Measurements from ENCODE around the gene SLC2A6. TPM values are rescaled to one million over a fixed set of nuclear protein-coding genes. Genes with fewer than 3 reads are reported as not detected.

Gene SLC2A6, protein sequence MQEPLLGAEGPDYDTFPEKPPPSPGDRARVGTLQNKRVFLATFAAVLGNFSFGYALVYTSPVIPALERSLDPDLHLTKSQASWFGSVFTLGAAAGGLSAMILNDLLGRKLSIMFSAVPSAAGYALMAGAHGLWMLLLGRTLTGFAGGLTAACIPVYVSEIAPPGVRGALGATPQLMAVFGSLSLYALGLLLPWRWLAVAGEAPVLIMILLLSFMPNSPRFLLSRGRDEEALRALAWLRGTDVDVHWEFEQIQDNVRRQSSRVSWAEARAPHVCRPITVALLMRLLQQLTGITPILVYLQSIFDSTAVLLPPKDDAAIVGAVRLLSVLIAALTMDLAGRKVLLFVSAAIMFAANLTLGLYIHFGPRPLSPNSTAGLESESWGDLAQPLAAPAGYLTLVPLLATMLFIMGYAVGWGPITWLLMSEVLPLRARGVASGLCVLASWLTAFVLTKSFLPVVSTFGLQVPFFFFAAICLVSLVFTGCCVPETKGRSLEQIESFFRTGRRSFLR
- total RNA-seq = 4.3 and 5.7 TPM in 2 replicates

GRCh38 chr9:133478851-133479711 is at the start of gene SLC2A6:
Gene SLC2A6, minus strand, starts transcription at chr9:133479099. Its CDS starts 40 bp downstream, at chr9:133479059.

DNA sequence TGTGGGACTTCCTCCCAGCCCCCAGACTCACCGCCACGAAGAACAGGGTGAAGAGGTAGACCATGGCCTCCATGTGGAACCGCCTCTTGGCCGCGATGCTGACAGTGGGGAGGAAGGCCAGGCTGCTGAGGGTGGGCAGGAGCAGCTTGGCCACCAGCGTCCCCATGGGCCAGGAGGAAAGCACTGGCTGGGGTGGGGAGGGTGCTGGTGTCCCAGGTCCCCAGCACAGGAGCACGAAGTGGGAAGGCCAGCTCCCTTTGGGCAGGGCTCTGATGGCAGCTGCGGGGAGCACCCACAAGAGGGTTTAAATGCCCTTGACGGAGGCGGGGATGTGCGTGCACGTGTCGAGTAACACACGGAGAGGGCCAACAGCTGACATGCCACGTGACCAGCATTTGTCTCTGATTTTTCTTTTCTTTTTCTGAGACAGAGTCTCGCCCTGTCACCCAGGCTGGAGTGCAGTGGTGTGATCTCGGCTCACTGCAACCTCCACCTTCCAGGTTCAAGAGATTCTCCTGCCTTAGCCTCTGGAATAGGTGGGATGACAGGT is 45.9 kb upstream of the SLC2A6 start, which contains the start of gene MYMK:
MYMK (minus strand) TSS at position 281 of the 550 bp plus-strand sequence; CDS start at position 166, 115 bp downstream.

DNA sequence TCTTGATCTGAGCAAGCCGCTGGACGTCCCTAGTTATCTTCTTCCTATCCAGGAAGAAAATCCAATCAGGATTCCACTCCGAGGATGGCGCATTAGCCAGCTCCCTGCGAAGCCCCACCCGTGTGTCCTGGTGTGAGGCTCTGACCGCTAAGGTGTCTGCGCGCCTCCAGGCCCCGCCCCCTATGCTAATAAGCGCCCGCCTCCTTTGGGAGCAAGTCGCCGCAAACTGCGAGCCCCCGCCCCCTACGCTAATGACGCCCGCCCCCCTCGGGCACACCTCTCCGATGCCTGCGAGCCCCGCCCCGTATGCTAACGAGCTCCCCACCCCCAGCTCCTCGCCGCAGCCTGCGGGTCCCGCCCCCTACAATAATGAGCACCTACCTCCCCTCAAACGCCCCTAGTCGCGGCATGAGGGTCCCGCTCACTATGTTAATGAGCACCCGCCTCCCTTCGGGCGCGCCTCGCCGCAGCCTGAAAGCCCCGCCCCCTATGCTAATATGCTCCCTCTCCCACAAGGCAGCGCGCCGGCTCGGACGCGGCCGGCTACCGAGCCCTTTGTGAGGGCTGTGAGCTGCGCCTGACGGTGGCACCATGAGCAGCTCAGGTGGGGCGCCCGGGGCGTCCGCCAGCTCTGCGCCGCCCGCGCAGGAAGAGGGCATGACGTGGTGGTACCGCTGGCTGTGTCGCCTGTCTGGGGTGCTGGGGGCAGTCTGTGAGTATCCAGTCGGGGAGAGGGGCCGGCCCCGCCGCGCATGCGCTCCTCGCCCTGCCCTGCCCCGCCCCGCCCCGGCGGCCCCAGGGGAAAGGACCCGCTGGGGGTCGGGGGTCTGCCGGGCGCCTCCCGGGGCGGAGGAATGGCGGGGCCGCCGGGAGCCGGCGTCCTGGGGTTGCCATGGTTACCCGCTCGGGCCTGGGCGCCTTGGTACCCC is 19.2 kb downstream of the SLC2A6 start, which contains the start of gene CACFD1:
CACFD1 (plus strand) TSS at position 503 of the 929 bp plus-strand sequence; CDS start at position 592, 89 bp downstream.

DNA sequence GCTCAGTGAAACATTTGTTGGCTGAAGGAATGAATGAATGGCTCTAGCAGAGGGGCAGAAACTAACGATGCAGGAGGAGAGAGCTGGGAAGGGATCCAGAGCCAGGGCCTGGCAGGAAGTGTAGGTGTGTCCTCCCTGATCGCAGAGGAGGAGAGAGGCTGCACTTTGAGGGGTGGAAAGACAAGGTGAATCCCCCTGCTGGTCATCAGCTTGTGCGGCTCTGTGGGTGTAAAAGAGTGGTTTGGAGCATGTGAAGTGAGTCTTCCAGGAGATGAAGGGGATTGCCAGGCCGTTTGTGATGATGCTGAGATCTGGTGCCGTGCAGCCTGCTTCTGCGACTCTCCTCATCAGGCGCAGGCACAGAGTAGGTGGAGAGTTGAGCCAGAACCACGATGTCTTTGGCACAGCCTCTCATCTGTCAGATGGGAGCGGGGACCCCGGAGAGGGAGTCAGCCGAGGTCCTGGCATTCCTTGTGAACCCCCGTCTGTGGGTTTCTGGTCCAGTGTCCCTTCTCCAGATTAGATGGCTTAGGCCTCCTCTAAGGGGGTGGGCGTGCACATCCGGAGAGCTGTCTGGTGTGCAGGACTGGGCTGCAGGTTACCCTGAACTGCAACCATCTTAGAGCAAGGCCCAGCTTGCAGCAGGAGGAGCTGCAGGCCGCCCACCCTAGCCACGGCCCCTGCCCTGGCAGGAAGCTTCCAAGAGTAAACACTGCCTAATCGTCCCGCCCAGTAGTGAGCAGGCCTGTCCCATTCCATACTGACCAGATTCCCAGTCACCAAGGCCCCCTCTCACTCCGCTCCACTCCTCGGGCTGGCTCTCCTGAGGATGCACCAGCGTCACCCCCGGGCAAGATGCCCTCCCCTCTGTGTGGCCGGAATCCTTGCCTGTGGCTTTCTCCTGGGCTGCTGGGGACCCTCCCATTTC is 57.0 kb downstream of the SLC2A6 start, which contains the start of gene ADAMTS13:
ADAMTS13 (plus strand) TSS at position 753 of the 928 bp plus-strand sequence; CDS start at position 830, 77 bp downstream.

Other genes with a start within 250 kb of the SLC2A6 start
- not detected in 2 replicates for gene ABO, start 203.9 kb downstream of the SLC2A6 start, total RNA-seq
- 7.4 and 8.1 TPM in 2 replicates for gene SURF6, start 142.9 kb downstream of the SLC2A6 start, total RNA-seq
- 9.9 and 21.4 TPM in 2 replicates for gene MED22, start 131.0 kb downstream of the SLC2A6 start, total RNA-seq
- gene RPL7A, start 130.9 kb downstream of the SLC2A6 start, total RNA-seq = 2,604 and 3,068 TPM in 2 replicates
- gene SURF1, start 122.6 kb downstream of the SLC2A6 start, total RNA-seq = 32.8 and 43.2 TPM in 2 replicates
- gene SURF2, start 122.5 kb downstream of the SLC2A6 start, total RNA-seq = 13.9 and 14.6 TPM in 2 replicates
- gene SURF4, start 103.0 kb downstream of the SLC2A6 start, total RNA-seq = 354 and 359 TPM in 2 replicates
- 0.69 and 0.95 TPM in 2 replicates for gene STKLD1, start 102.7 kb downstream of the SLC2A6 start, total RNA-seq
- gene REXO4, start 61.1 kb downstream of the SLC2A6 start, total RNA-seq = 14.7 and 20.8 TPM in 2 replicates
- gene ADAMTS13, start 56.7 kb downstream of the SLC2A6 start, total RNA-seq = 2.5 and 3.3 TPM in 2 replicates
- 7.6 and 8.8 TPM in 2 replicates for gene CACFD1, start 19.1 kb downstream of the SLC2A6 start, total RNA-seq
- not detected in 2 replicates for gene MYMK, start 45.9 kb upstream of the SLC2A6 start, total RNA-seq
- under 0.01 TPM in 1 of 2 replicates, not detected in the other for gene ADAMTSL2, start 55.6 kb upstream of the SLC2A6 start, total RNA-seq
- not detected in 2 replicates for gene FAM163B, start 130.3 kb upstream of the SLC2A6 start, total RNA-seq
- gene DBH, start 157.3 kb upstream of the SLC2A6 start, total RNA-seq = not detected in 2 replicates